H1 (cell line): ENCODE data around the gene R3HDM2. TPM values are rescaled to one million over a fixed set of nuclear protein-coding genes. Genes with fewer than 3 reads are reported as not detected.

Source experiments
- CTCF ChIA-PET: fragments of 300-600 bp; sonication (Branson Sonifier 250); formaldehyde crosslinking; loops from one replicate; lab custom pipeline; 2021; ENCODE audit not compliant: partially characterized antibody; lab: Charles Lee
- POLR2A ChIA-PET: fragments of 300-600 bp; sonication (Branson Sonifier 250); formaldehyde crosslinking; loops from one replicate; lab custom pipeline; 2021; ENCODE audit warnings: inconsistent platforms; ENCODE audit not compliant: partially characterized antibody; lab: Charles Lee
- DNase-seq, 2 experiments: peaks; one replicate each; pipeline versions ENCODE4 v3.0.0 to v3.0.0-alpha.2; 2010 to 2022; ENCODE audit warnings: low spot score in 2 of 2, low read depth in 1 of 2, mixed read lengths in 1 of 2
- FAIRE-seq: peaks from 2 replicates; lab custom pipeline; 2011; peaks lifted over from hg19 to GRCh38; lab: Jason Lieb, UNC
- H2AFZ ChIP-seq: 2 replicates; pipeline ENCODE4 v1.8.1; 2012; ENCODE audit warnings: low read length, inconsistent platforms
- H2AK5ac ChIP-seq: 2 replicates; pipeline ENCODE4 v1.6.1; 2013; ENCODE audit warnings: low read depth, low read length
- H2BK120ac ChIP-seq: replicated peaks from 2 replicates; pipeline ENCODE3; 2013; ENCODE audit warnings: low read depth, low read length, inconsistent platforms
- H2BK12ac ChIP-seq: 2 replicates; pipeline ENCODE4 v1.6.1; 2013; ENCODE audit warnings: low read depth, low read length
- H2BK15ac ChIP-seq: 2 replicates; pipeline ENCODE4 v1.6.1; 2013; ENCODE audit warnings: low read length
- H2BK20ac ChIP-seq: 2 replicates; pipeline ENCODE4 v1.6.1; 2013; ENCODE audit warnings: low read length
- H2BK5ac ChIP-seq: 2 replicates; pipeline ENCODE4 v1.6.1; 2013; ENCODE audit warnings: low read depth, low read length
- H3K14ac ChIP-seq: 2 replicates; pipeline ENCODE4 v1.6.1; 2013; ENCODE audit warnings: inconsistent platforms; ENCODE audit not compliant: insufficient read length
- H3K18ac ChIP-seq: 2 replicates; pipeline ENCODE4 v1.6.1; 2013; ENCODE audit warnings: low read length; ENCODE audit errors: extremely low read depth
- H3K23ac ChIP-seq: 2 replicates; pipeline ENCODE4 v1.6.1; 2013; ENCODE audit warnings: inconsistent platforms; ENCODE audit not compliant: insufficient read length
- H3K23me2 ChIP-seq: 2 replicates; pipeline ENCODE4 v1.6.1; 2013; ENCODE audit warnings: low read depth, low read length
- H3K27ac ChIP-seq: 2 replicates; pipeline ENCODE4 v1.6.1; 2011; ENCODE audit warnings: low read depth, low read length, inconsistent platforms
- H3K27me3 ChIP-seq, 4 experiments: replicated peaks in 1 of 4; 1 replicate in 1 of 4; 2 replicates in 3 of 4; pipeline versions ENCODE4 v1.6.1 to v1.8.1; 2011 to 2013; ENCODE audit warnings: low read length in 3 of 4, mild to moderate bottlenecking in 3 of 4, inconsistent platforms in 2 of 4, mixed read lengths in 2 of 4, moderate library complexity in 1 of 4; ENCODE audit not compliant: control insufficient read depth in 3 of 4, insufficient read depth in 3 of 4; ENCODE audit errors: extremely low read depth in 1 of 4
- H3K36me3 ChIP-seq, 4 experiments: 2 replicates each; pipeline versions ENCODE4 v1.6.1 to v1.8.1; 2011 to 2013; ENCODE audit warnings: mild to moderate bottlenecking in 4 of 4, low read length in 3 of 4, moderate library complexity in 2 of 4, control low read depth in 1 of 4, inconsistent platforms in 1 of 4; ENCODE audit not compliant: insufficient read depth in 4 of 4, control insufficient read depth in 2 of 4
- H3K4ac ChIP-seq: replicated peaks from 2 replicates; pipeline ENCODE3; 2013; ENCODE audit warnings: low read length, low read depth, mixed read lengths, inconsistent platforms; ENCODE audit not compliant: insufficient read length
- H3K4me1 ChIP-seq, 4 experiments: replicated peaks in 1 of 4; 1 replicate in 1 of 4; 2 replicates in 3 of 4; pipeline versions ENCODE4 v1.6.1 to v1.8.1; 2011 to 2013; ENCODE audit warnings: low read length in 3 of 4, inconsistent platforms in 2 of 4, mixed read lengths in 1 of 4; ENCODE audit not compliant: insufficient read depth in 4 of 4, control insufficient read depth in 3 of 4
- H3K4me2 ChIP-seq, 2 experiments: 2 replicates each; pipeline versions ENCODE4 v1.6.1 to v1.8.1; 2011 to 2013; ENCODE audit warnings: low read depth in 2 of 2, low read length in 2 of 2, control low read depth in 1 of 2, inconsistent platforms in 1 of 2, mild to moderate bottlenecking in 1 of 2; ENCODE audit not compliant: insufficient read depth in 1 of 2
- H3K4me3 ChIP-seq, 4 experiments: fragments of 200-600, 300-600 bp in 1 of 4; sonication (generic), shearing (Covaris generic), sonication (Bioruptor Twin) in 1 of 4; 2 replicates each; pipeline versions ENCODE4 v1.5.1 to v1.8.1; 2011 to 2016; ENCODE audit warnings: low read length in 4 of 4, low read depth in 3 of 4, control low read depth in 2 of 4, inconsistent platforms in 2 of 4, mild to moderate bottlenecking in 2 of 4, mixed read lengths in 1 of 4, moderate library complexity in 1 of 4; ENCODE audit not compliant: insufficient read depth in 2 of 4; ENCODE audit errors: extremely low read depth in 1 of 4
- H3K56ac ChIP-seq: replicated peaks from 2 replicates; pipeline ENCODE3; 2013; ENCODE audit warnings: low read depth, mild to moderate bottlenecking, mixed read lengths, low read length, inconsistent platforms; ENCODE audit not compliant: insufficient read length
- H3K79me1 ChIP-seq: 2 replicates; pipeline ENCODE4 v1.6.1; 2013; ENCODE audit warnings: low read depth, low read length, control low read depth
- H3K79me2 ChIP-seq, 2 experiments: 2 replicates each; pipeline versions ENCODE4 v1.6.1 to v1.8.1; 2012 to 2013; ENCODE audit warnings: low read length in 2 of 2, mild to moderate bottlenecking in 2 of 2, inconsistent platforms in 1 of 2; ENCODE audit not compliant: insufficient read depth in 2 of 2, control insufficient read depth in 1 of 2
- H3K9ac ChIP-seq, 4 experiments: replicated peaks in 1 of 4; 1 replicate in 1 of 4; 2 replicates in 3 of 4; pipeline versions ENCODE4 v1.6.1 to v1.8.1; 2011 to 2013; ENCODE audit warnings: low read depth in 3 of 4, low read length in 3 of 4, control low read depth in 2 of 4, mild to moderate bottlenecking in 2 of 4, moderate library complexity in 2 of 4, inconsistent platforms in 1 of 4; ENCODE audit errors: extremely low read depth in 1 of 4
- H3K9me3 ChIP-seq, 2 experiments: 2 replicates each; pipeline versions ENCODE4 v1.6.1 to v1.8.1; 2012 to 2013; ENCODE audit warnings: mild to moderate bottlenecking in 2 of 2, moderate library complexity in 2 of 2, control low read depth in 1 of 2, inconsistent platforms in 1 of 2, low read depth in 1 of 2, low read length in 1 of 2, mixed read lengths in 1 of 2; ENCODE audit not compliant: insufficient read depth in 2 of 2
- H4K20me1 ChIP-seq, 2 experiments: replicated peaks in 1 of 2; 2 replicates each; pipeline versions ENCODE3 to v1.8.1; 2011 to 2013; ENCODE audit warnings: inconsistent platforms in 2 of 2, low read length in 2 of 2, mild to moderate bottlenecking in 1 of 2; ENCODE audit not compliant: insufficient read depth in 2 of 2, control insufficient read depth in 1 of 2
- H4K5ac ChIP-seq: 2 replicates; pipeline ENCODE4 v1.6.1; 2013; ENCODE audit warnings: low read length, low read depth, mixed read lengths, inconsistent platforms; ENCODE audit not compliant: insufficient read length
- H4K8ac ChIP-seq: 2 replicates; pipeline ENCODE4 v1.8.0; 2013; ENCODE audit warnings: mild to moderate bottlenecking, moderate library complexity, low read length, inconsistent platforms; ENCODE audit not compliant: insufficient read depth; ENCODE audit errors: extremely low read depth
- H4K91ac ChIP-seq: replicated peaks from 2 replicates; pipeline ENCODE3; 2013; ENCODE audit warnings: low read length, mixed read lengths, inconsistent platforms; ENCODE audit not compliant: insufficient read length
- EP300 ChIP-seq, 2 experiments: IDR thresholded peaks; 1 replicate in 1 of 2; 2 replicates in 1 of 2; pipeline ENCODE4 v1.6.1; 2011 to 2012; ENCODE audit warnings: low read depth in 2 of 2, low read length in 2 of 2, mild to moderate bottlenecking in 2 of 2, borderline replicate concordance in 1 of 2, inconsistent platforms in 1 of 2, moderate library complexity in 1 of 2
- KDM5A ChIP-seq: fragments of 200-600 bp; IDR thresholded peaks from 2 replicates; pipeline ENCODE4 v1.7.1; 2012; ENCODE audit warnings: mild to moderate bottlenecking, low read length, inconsistent platforms, mixed read lengths
- TBP ChIP-seq: IDR thresholded peaks from 2 replicates; pipeline ENCODE4 v1.6.1; 2011; ENCODE audit warnings: low read depth, low read length, improper control_type of control experiment
- WGBS, 2 experiments: shearing (Covaris generic) in 1 of 2; methylation state at CpG; one replicate each; pipeline versions ENCODE4 v1.1.6 to v1.1.7; 2013 to 2015; ENCODE audit warnings: low lambda C conversion rate in 2 of 2, mixed read lengths in 2 of 2, inconsistent platforms in 1 of 2, low coverage in 1 of 2, missing lambda C conversion rate in 1 of 2; ENCODE audit not compliant: insufficient replicate concordance in 2 of 2, insufficient coverage in 1 of 2, insufficient read length in 1 of 2; ENCODE audit errors: extremely low coverage in 1 of 2, missing lambda C conversion rate in 1 of 2; 5-methylcytosine and 5-hydroxymethylcytosine counted together
- polyA plus RNA-seq, 7 experiments: library from polyadenylated mRNA; depleted of rRNA in 3 of 7; stranded (reverse) in 5 of 7; unstranded in 2 of 7; fragments of >200 nt in 5 of 7; fragments of 200-250 nt in 2 of 7; gene quantifications; 1 replicate in 5 of 7; 2 replicates in 1 of 7; 4 replicates in 1 of 7; pipeline versions ENCODE4 v1.2.1 to v1.2.3, GENCODE V29; 2011 to 2013; ENCODE audit warnings: missing spikeins in 2 of 7, mixed read lengths in 2 of 7
- total RNA-seq: library from RNA; stranded (reverse); fragmentation: NEBNext Ultra II Directional; extraction: Animal tissue kit (Norgen Biotek cat#: 25700); gene quantifications from 2 replicates; pipeline ENCODE4 v1.2.1, GENCODE V29; 2021

The R3HDM2 gene
- total and polyA plus RNA-seq, 2 of the 8 experiments (the other 6 are each of a cell fraction or from before 2014, with no cell fraction given) = 25.6 to 27.0 TPM

- H3K36me3 ChIP-seq = peaks cover 0 to 11% (median 2%) of the 10 kb centered on the region in 4 experiments; a peak in 3 of 8 replicates
- H2BK15ac ChIP-seq = no peak overlapping the region
- no peak overlapping the region for H4K8ac ChIP-seq
- H3K9ac ChIP-seq = no peak overlapping the region
- H3K27me3 ChIP-seq = peaks cover 20 to 48% (median 41%) of the 10 kb centered on the region in 4 experiments
- H2BK5ac ChIP-seq = no peak overlapping the region
- H3K79me1 ChIP-seq = no peaks in the 10 kb centered on the region
- no peak overlapping the region for H4K5ac ChIP-seq
- H3K4me3 ChIP-seq = no peak overlapping the region
- no peak overlapping the region for H3K14ac ChIP-seq
- no peak overlapping the region for H3K4ac ChIP-seq
- no peak overlapping the region for H2AFZ ChIP-seq
- no peak overlapping the region for H2BK20ac ChIP-seq
- peaks cover 0 to 25% (median 7%) of the 10 kb centered on the region in 4 experiments; a peak in 6 of 7 replicates for H3K4me1 ChIP-seq
- H3K18ac ChIP-seq = no peak overlapping the region
- H3K79me2 ChIP-seq = no peaks in the 10 kb centered on the region
- no peak overlapping the region for H2BK120ac ChIP-seq
- no peak for DNase-seq
- no peak overlapping the region for H3K23ac ChIP-seq
- H3K23me2 ChIP-seq = peaks cover 8% of the 10 kb centered on the region; the same call in 1 of the 2 replicates
- H3K27ac ChIP-seq = no peak overlapping the region
- no peak overlapping the region for H2AK5ac ChIP-seq
- FAIRE-seq = no peak
- H3K9me3 ChIP-seq = no peaks in the 10 kb centered on the region
- TF ChIP-seq TBP (no peak), KDM5A (no peak), EP300 (IDR thresholded peaks at IDR 0.05; ENCODE audit: borderline replicate concordance in 1 of 2, low read depth in 2 of 2, low read length in 2 of 2) (no peak)
- peaks cover 0 to 4% of the 10 kb centered on the region in 2 experiments for H4K20me1 ChIP-seq
- no peak overlapping the region for H4K91ac ChIP-seq
- no peak overlapping the region for H2BK12ac ChIP-seq
- no peak overlapping the region for H3K56ac ChIP-seq
- no peak overlapping the region for H3K4me2 ChIP-seq
- ChIA-PET POLR2A (interaction anchor here (1.2 to 1.5 kb wide), 2 partner anchors 239 to 242 kb away, joined by 4 read pairs; no protein-coding TSS in a partner anchor), CTCF (interaction anchor here (1.4 to 25.1 kb wide), 2 partner anchors 14 to 15 kb away, joined by 4 to 441 read pairs; partner anchors contain the start of genes GLI1 and INHBE)
- WGBS, 2 experiments = 94% methylated on average over 3 of the region's 3 CpGs; no CpG with 5 or more reads in 1 of the 2 experiments
Observed at GRCh38 chr12:57472391-57472790, 41.5 kb upstream of the R3HDM2 start.
